NT2/D1 (cell line): ENCODE data around the gene RBM43.

Experiments
- SUZ12 ChIP-seq: IDR thresholded peaks from 2 replicates; pipeline ENCODE4 v1.6.1; 2011; ENCODE audit not compliant: insufficient read length, insufficient read depth; ENCODE audit errors: extremely low read depth
- YY1 ChIP-seq: IDR thresholded peaks from 2 replicates; pipeline ENCODE4 v1.6.1; 2011; ENCODE audit not compliant: insufficient read length, insufficient read depth
- ZNF274 ChIP-seq: IDR thresholded peaks from 2 replicates; pipeline ENCODE4 v1.6.1; 2011; ENCODE audit warnings: mild to moderate bottlenecking, low read depth, low read length

- TF ChIP-seq YY1 (no peak), SUZ12 (no peak), ZNF274 (no peak)
Measured at GRCh38 chr2:151264157-151264825, 2.6 kb upstream of the RBM43 start.
